Sigmoid colon (tissue), 7 donors: ENCODE measurements around the gene RPS19. TPM values are rescaled to one million over a fixed set of nuclear protein-coding genes. Genes with fewer than 3 reads are reported as not detected.
"Not testable (repeated sequence)": the region's sequence is repeated elsewhere in the genome, so short reads cannot be mapped to it uniquely, and the experiment has no call there.

Experiments used
- DNase-seq: peaks from one replicate; pipeline ENCODE4 v3.0.0-alpha.2; 2019
- H3K27ac ChIP-seq, 4 donors: fragments of 200-600 bp; sonication (generic); one replicate each; pipeline ENCODE4 v1.5.1; 2016 to 2019; ENCODE audit warnings: mild to moderate bottlenecking in 1 of 4
- H3K27me3 ChIP-seq, 3 donors: fragments of 200-600 bp; sonication (generic); one replicate each; pipeline ENCODE4 v1.5.1; 2019; ENCODE audit warnings: mild to moderate bottlenecking in 1 of 3
- H3K36me3 ChIP-seq, 4 donors: fragments of 200-600 bp; sonication (generic); one replicate each; pipeline ENCODE4 v1.5.1; 2016 to 2019
- H3K4me1 ChIP-seq, 4 donors: fragments of 200-600 bp; sonication (generic); one replicate each; pipeline ENCODE4 v1.5.1; 2017 to 2019
- H3K4me3 ChIP-seq, 4 donors: fragments of 200-600 bp; sonication (generic); one replicate each; pipeline ENCODE4 v1.5.1; 2017 to 2019; ENCODE audit warnings: mild to moderate bottlenecking in 2 of 4, moderate library complexity in 1 of 4
- H3K9me3 ChIP-seq, 4 donors: fragments of 200-600 bp in 3 of 4; sonication (generic) in 3 of 4; one replicate each; pipeline versions ENCODE4 v1.5.1 to v1.6.1; 2013 to 2019
- EP300 ChIP-seq, 4 donors: sonication (generic); formaldehyde crosslinking; IDR thresholded peaks; one replicate each; pipeline ENCODE4 v1.6.1; 2017; ENCODE audit warnings: antibody characterized with exemption in 4 of 4
- POLR2A ChIP-seq, 2 donors: fragments of 450-650 bp; IDR thresholded peaks; one replicate each; pipeline ENCODE4 v1.6.1; 2016; ENCODE audit warnings: antibody characterized with exemption in 2 of 2, mild to moderate bottlenecking in 2 of 2, moderate library complexity in 2 of 2
- POLR2AphosphoS5 ChIP-seq, 4 donors: sonication (generic); formaldehyde crosslinking; IDR thresholded peaks; one replicate each; pipeline ENCODE4 v1.6.1; 2017; ENCODE audit warnings: antibody characterized with exemption in 4 of 4
- WGBS, 2 donors: extraction: QIAGEN DNeasy Blood & Tissue Kit; methylation state at CpG; one replicate each; pipeline ENCODE4 v1.1.7; 2013; 5-methylcytosine and 5-hydroxymethylcytosine counted together
- intact Hi-C: fragments of 100-400 bp; cut with DNase I; formaldehyde crosslinking; loops from one replicate; pipeline ENCODE4 v1.15.1; 2023
- polyA plus RNA-seq, 3 donors: library from polyadenylated mRNA; stranded (reverse); fragments of 200-250 nt; gene quantifications; one replicate each; pipeline ENCODE4 v1.2.3, GENCODE V29; 2013
- total RNA-seq, 4 donors: library from RNA; depleted of rRNA; stranded (reverse); fragments of >200 nt; gene quantifications; one replicate each; pipeline ENCODE4 v1.1.0, GENCODE V29; 2016
- TF ChIP-seq, protein P1 (sequence below), 4 experiments: fragments of 450-650 bp in 3 of 4; fragments of 200-600 bp in 1 of 4; IDR thresholded peaks; one replicate each; pipeline ENCODE4 v1.5.1; 2016 to 2019; ENCODE audit warnings: antibody characterized with exemption in 4 of 4, mild to moderate bottlenecking in 3 of 4, moderate library complexity in 2 of 4
- donor health status: healthy with polysubstance abuse.
- donor health status: Bipolar disorder and iron deficiency.
- donor health status: healthy.

The RPS19 gene
- total and polyA plus RNA-seq, 7 donors, result 738 to 3,435 (median 1,695) TPM

DNA sequence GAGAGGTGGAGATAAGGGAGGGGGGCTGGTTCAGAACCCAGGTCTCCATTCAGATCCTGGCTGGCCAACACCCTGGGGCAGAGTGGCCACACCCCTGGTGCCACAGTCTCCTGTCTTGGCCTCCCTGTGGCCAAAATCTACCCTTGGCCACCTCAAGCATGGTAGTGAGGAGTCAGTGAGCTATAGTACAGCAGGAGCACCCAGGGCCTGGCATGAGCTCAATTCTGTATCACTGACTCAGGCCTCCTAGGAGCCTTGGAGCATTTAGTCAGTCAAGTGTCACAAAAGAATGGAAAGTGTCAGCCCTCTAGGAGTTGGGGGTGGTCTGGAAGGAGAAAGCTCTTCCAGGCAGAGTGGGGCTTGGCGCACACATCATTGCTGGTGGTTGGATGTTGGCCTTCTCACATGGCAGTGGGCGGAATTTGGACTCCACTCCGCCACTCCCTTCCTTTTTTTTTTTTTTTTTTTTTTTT is 10.4 kb downstream of the RPS19 start:
- H3K4me3 ChIP-seq, result no peak overlapping the region
- TF ChIP-seq EP300 (IDR thresholded peaks at IDR 0.05), result no peak
- TF ChIP-seq POLR2A (IDR thresholded peaks at IDR 0.05), result no peak
- TF ChIP-seq POLR2AphosphoS5 (IDR thresholded peaks at IDR 0.05), result no peak
- TF ChIP-seq, protein P1, sequence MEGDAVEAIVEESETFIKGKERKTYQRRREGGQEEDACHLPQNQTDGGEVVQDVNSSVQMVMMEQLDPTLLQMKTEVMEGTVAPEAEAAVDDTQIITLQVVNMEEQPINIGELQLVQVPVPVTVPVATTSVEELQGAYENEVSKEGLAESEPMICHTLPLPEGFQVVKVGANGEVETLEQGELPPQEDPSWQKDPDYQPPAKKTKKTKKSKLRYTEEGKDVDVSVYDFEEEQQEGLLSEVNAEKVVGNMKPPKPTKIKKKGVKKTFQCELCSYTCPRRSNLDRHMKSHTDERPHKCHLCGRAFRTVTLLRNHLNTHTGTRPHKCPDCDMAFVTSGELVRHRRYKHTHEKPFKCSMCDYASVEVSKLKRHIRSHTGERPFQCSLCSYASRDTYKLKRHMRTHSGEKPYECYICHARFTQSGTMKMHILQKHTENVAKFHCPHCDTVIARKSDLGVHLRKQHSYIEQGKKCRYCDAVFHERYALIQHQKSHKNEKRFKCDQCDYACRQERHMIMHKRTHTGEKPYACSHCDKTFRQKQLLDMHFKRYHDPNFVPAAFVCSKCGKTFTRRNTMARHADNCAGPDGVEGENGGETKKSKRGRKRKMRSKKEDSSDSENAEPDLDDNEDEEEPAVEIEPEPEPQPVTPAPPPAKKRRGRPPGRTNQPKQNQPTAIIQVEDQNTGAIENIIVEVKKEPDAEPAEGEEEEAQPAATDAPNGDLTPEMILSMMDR (IDR thresholded peaks at IDR 0.05), result no peak
- peaks cover 0 to 8% (median 0%) of the 10 kb centered on the region in 4 donors for H3K4me1 ChIP-seq
- WGBS, 2 donors, result 15 to 71% methylated on average over 3 of the region's 3 CpGs
- DNase-seq, result no peak
- H3K27me3 ChIP-seq, result no peaks in the 10 kb centered on the region
- H3K27ac ChIP-seq, result no peak overlapping the region
- H3K9me3 ChIP-seq, result no peaks in the 10 kb centered on the region
- intact Hi-C loops, result no loop called here
- peaks cover 19 to 62% (median 34%) of the 10 kb centered on the region in 4 donors for H3K36me3 ChIP-seq

DNA sequence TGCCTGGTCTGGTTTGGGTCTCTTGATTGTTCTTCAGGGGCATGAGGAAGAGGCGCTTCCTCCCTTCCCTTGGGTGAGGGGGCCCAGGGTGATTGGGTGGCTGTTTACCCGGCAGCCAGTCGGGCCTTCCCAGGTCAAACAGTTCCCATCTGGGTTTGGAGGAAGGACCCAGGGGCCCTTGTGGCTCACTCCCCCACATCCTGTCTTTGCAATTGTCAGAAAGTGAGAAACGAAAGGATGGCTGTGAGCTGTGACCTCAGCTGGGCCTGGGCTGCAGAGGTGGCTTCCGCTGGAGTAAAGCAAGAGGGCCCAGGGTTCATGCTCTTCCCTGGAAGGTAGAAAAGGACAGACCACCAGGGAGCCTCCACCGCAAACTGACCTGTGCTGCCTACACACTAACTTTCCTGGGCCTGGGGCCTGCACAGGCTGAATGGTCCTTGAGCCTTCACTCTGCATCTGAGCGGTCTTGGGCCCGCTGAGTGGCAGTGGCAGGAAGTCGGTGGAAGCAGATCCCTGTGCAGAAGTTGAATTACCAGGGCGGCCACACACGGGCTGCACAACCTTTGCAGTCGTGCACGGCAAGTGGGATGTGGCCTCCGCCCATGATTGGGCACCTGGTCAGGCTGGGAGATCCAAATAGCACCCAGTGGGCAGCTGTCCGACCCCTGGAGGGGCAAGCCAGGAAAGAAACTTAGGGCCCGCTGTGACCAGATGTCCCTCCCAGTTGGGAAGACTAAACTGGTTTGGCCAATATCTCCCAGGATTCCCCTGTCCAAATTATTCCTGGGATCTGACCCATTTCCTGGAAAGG is 11.7 kb downstream of the RPS19 start:
- Histone ChIP-seq H3K4me1 (peaks cover 0 to under 1% (median 0%) of the 10 kb centered on the region in 4 donors), H3K36me3 (peaks cover 14 to 53% (median 30%) of the 10 kb centered on the region in 4 donors), H3K27ac (peak overlapping the region in 1 of 4 donors; percentile 12), H3K27me3 (no peaks in the 10 kb centered on the region), H3K4me3 (no peak overlapping the region), H3K9me3 (no peaks in the 10 kb centered on the region)
- peak; percentile 61 for DNase-seq
- intact Hi-C loops, result no loop called here
- WGBS, 2 donors, result 40 to 68% methylated on average over 16 of the region's 16 CpGs
- TF ChIP-seq, protein P1 (IDR thresholded peaks at IDR 0.05), result no peak
- TF ChIP-seq EP300 (IDR thresholded peaks at IDR 0.05) (no peak), POLR2A (IDR thresholded peaks at IDR 0.05) (no peak), POLR2AphosphoS5 (IDR thresholded peaks at IDR 0.05) (no peak)

DNA sequence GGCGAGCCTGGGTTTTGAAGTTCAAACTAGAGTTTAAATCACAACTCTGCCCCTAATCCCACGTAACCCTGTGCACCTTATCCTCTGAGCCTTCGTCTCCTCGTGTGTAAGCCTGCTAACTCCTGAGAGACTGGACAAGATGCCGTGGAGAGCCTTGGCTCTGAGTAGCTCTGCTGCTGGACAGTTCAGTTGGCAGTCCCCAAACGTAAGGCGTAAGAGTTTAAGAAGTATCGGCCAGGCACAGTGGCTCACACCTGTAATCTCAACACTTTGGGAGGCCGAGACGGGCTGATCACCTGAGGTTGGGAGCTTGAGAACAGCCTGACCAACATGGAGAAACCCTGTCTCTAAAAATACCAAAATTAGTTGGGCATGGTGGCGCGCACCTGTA is 12.3 kb downstream of the RPS19 start:
- Histone ChIP-seq H3K9me3 (no peaks in the 10 kb centered on the region), H3K4me3 (no peak overlapping the region), H3K36me3 (peaks cover 11 to 47% (median 27%) of the 10 kb centered on the region in 4 donors), H3K4me1 (no peaks in the 10 kb centered on the region), H3K27ac (no peak overlapping the region), H3K27me3 (no peaks in the 10 kb centered on the region)
- no peak for DNase-seq
- intact Hi-C loops, result no loop called here
- TF ChIP-seq POLR2AphosphoS5 (IDR thresholded peaks at IDR 0.05) (no peak), EP300 (IDR thresholded peaks at IDR 0.05) (no peak), POLR2A (IDR thresholded peaks at IDR 0.05) (no peak)
- TF ChIP-seq, protein P1 (IDR thresholded peaks at IDR 0.05), result no peak
- WGBS, 2 donors, result 87% methylated on average over 12 of the region's 12 CpGs

DNA sequence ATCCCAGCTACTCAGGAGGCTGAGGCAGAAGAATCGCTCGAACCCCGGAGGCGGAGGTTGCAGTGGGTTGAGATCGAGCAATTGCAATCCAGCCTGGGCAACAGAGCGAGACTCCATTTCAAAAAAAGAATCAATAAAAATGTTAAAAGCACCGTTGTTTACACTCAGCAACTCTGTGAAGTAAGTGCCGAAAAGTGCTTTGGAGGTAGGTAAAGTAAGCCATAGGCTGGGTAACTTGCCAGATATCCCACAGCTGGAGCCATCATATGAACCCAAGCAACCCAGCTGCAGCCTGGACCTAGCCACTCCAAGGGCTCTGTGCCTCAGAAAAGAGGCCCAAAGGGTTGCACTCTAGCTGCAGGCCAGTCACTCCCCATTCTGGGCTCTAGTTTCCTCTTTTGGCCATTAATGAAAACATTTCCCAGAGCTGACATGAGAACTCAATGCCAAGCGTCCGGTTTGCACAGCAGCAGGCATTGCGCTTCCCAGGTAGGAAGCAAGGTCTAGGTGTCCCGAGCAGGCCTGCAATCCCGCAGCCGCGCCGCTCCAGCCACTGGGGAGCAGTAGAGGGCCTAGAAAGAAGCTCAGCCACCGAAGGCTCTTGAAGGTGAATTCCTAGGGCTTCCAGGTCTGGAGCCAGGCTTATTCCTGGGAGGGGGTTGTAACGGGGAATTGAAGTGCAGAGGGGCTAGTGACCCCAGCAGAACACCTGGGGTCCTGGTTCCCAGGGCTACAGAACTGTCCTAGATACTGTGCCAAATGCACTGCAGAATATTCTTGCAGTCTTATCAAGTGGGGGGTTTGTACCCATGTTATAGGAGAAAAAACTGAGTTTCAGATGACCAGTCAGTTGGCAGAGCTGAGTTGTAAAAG is 13.0 kb downstream of the RPS19 start:
- WGBS, 2 donors, result 37 to 47% methylated on average over 18 of the region's 18 CpGs
- no peak overlapping the region for H3K4me3 ChIP-seq
- intact Hi-C loops, result no loop called here
- no peak overlapping the region for H3K27ac ChIP-seq
- no peaks in the 10 kb centered on the region for H3K4me1 ChIP-seq
- TF ChIP-seq POLR2AphosphoS5 (IDR thresholded peaks at IDR 0.05), result peak in 2 of 4 donors; percentile 38
- TF ChIP-seq EP300 (IDR thresholded peaks at IDR 0.05), result no peak
- TF ChIP-seq, protein P1 (IDR thresholded peaks at IDR 0.05), result peak in 2 of 4 experiments; percentile 32 to 42
- TF ChIP-seq POLR2A (IDR thresholded peaks at IDR 0.05), result no peak
- no peaks in the 10 kb centered on the region for H3K9me3 ChIP-seq
- peaks cover 11 to 42% (median 27%) of the 10 kb centered on the region in 4 donors for H3K36me3 ChIP-seq
- H3K27me3 ChIP-seq, result no peaks in the 10 kb centered on the region
- DNase-seq, result peak; percentile 65

DNA sequence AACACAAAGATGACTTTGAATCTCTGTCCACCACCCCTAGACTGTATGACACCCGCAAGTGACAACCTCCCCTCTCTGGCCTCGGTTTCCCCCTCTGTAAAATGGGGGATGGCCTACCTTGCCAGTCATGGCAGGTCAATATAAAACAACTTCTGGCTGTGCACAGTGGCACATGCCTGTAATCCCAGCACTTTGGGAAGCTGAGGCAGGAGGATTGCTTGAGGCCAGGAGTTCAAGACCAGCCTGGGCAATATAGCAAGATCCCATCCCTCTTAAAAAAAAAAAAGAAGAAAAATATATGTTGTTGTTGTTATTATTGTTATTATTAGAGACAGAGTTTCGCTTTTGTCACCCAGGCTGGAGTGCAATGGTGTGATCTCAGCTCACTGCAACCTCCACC is 15.9 kb downstream of the RPS19 start:
- intact Hi-C loops, H3K4me1 ChIP-seq, H3K4me3 ChIP-seq, DNase-seq, H3K9me3 ChIP-seq, H3K27ac ChIP-seq, H3K27me3 ChIP-seq: not testable (repeated sequence)
- peaks cover 3 to 12% (median 11%) of the 10 kb centered on the region in 4 donors for H3K36me3 ChIP-seq
- WGBS, 2 donors, result 65 to 70% methylated on average over 3 of the region's 3 CpGs
